Keratinocyte (primary cell): ENCODE data around the gene PDE3A. TPM values are rescaled to one million over a fixed set of nuclear protein-coding genes. Genes with fewer than 3 reads are reported as not detected.
"Not testable (repeated sequence)": the region's sequence is repeated elsewhere in the genome, so short reads cannot be mapped to it uniquely, and the experiment has no call there.

Experiments used
- DNase-seq: peaks from one replicate; pipeline ENCODE4 v3.0.0-alpha.2; 2011; ENCODE audit warnings: low read depth, missing footprints, low spot score
- FAIRE-seq: peaks from 2 replicates; lab custom pipeline; 2011; peaks lifted over from hg19 to GRCh38; lab: Jason Lieb, UNC
- H2AFZ ChIP-seq: 2 replicates; pipeline ENCODE4 v1.6.0; 2012; ENCODE audit warnings: low read length, control low read depth, inconsistent platforms; ENCODE audit not compliant: control insufficient read depth
- H3K27ac ChIP-seq: 2 replicates; pipeline ENCODE4 v1.5.1; 2011; ENCODE audit warnings: low read length; ENCODE audit not compliant: control insufficient read depth, insufficient read depth
- H3K27me3 ChIP-seq: 3 replicates; pipeline ENCODE4 v1.6.0; 2011; ENCODE audit warnings: low read length; ENCODE audit not compliant: control insufficient read depth, insufficient read depth; ENCODE audit errors: extremely low read depth
- H3K36me3 ChIP-seq, 2 experiments: 2 replicates in 1 of 2; 3 replicates in 1 of 2; pipeline ENCODE4 v1.5.1; 2011; ENCODE audit warnings: low read length in 2 of 2, mild to moderate bottlenecking in 1 of 2; ENCODE audit not compliant: control insufficient read depth in 2 of 2, insufficient read depth in 2 of 2; ENCODE audit errors: extremely low read depth in 1 of 2
- H3K4me1 ChIP-seq: 3 replicates; pipeline ENCODE4 v1.5.1; 2011; ENCODE audit warnings: low read length; ENCODE audit not compliant: control insufficient read depth, insufficient read depth; ENCODE audit errors: extremely low read depth
- H3K4me2 ChIP-seq: 3 replicates; pipeline ENCODE4 v1.6.0; 2011; ENCODE audit warnings: low read depth, low read length; ENCODE audit not compliant: control insufficient read depth, insufficient read depth; ENCODE audit errors: extremely low read depth
- H3K4me3 ChIP-seq, 3 experiments: fragments of 200-600 bp in 1 of 3; sonication (generic) in 1 of 3; 2 replicates in 2 of 3; 3 replicates in 1 of 3; pipeline ENCODE4 v1.5.1; 2011 to 2016; ENCODE audit warnings: low read length in 3 of 3, mild to moderate bottlenecking in 3 of 3, control low read depth in 2 of 3, inconsistent platforms in 1 of 3, low read depth in 1 of 3, mixed read lengths in 1 of 3, mixed run types in 1 of 3, moderate library complexity in 1 of 3; ENCODE audit not compliant: control insufficient read depth in 2 of 3, insufficient read depth in 2 of 3; ENCODE audit errors: extremely low read depth in 1 of 3
- H3K79me2 ChIP-seq: 2 replicates; pipeline ENCODE4 v1.6.0; 2012; ENCODE audit warnings: low read length; ENCODE audit not compliant: control insufficient read depth, insufficient read depth
- H3K9ac ChIP-seq: 3 replicates; pipeline ENCODE4 v1.6.0; 2011; ENCODE audit warnings: low read length; ENCODE audit not compliant: control insufficient read depth, insufficient read depth; ENCODE audit errors: extremely low read depth
- H3K9me1 ChIP-seq: 3 replicates; pipeline ENCODE4 v1.6.0; 2011; ENCODE audit warnings: low read length; ENCODE audit not compliant: control insufficient read depth, insufficient read depth; ENCODE audit errors: extremely low read depth
- H3K9me3 ChIP-seq: 2 replicates; pipeline ENCODE4 v1.5.1; 2012; ENCODE audit warnings: low read depth, low read length; ENCODE audit not compliant: control insufficient read depth
- H4K20me1 ChIP-seq: 3 replicates; pipeline ENCODE4 v1.6.0; 2011; ENCODE audit warnings: low read length; ENCODE audit not compliant: control insufficient read depth, insufficient read depth; ENCODE audit errors: extremely low read depth
- EZH2 ChIP-seq: IDR thresholded peaks from one replicate; pipeline ENCODE4 v1.6.1; 2012; ENCODE audit warnings: inconsistent platforms, mild to moderate bottlenecking, low read length, moderate library complexity
- dilution Hi-C: fragments of 300-500 bp; cut with MboI; formaldehyde crosslinking; loops from one replicate; pipeline ENCODE4 v1.7.0; 2020; ENCODE audit warnings: low sequenced_read_pairs; ENCODE audit not compliant: extremely low pct_ligation_motif_present
- polyA plus RNA-seq, 5 experiments: library from polyadenylated mRNA; depleted of rRNA in 3 of 5; stranded (reverse) in 3 of 5; stranded (forward) in 1 of 5; unstranded in 1 of 5; fragments of >200 nt; gene quantifications; 1 replicate in 1 of 5; 2 replicates in 3 of 5; 3 replicates in 1 of 5; pipeline versions ENCODE4 v1.2.1 to v1.2.3, GENCODE V29; 2011 to 2012; ENCODE audit warnings: missing spikeins in 2 of 5, low read depth in 1 of 5, low replicate concordance in 1 of 5
- TF ChIP-seq, protein P1 (sequence below), 3 experiments: IDR thresholded peaks in 1 of 3; conservative IDR thresholded peaks in 1 of 3; optimal IDR thresholded peaks in 1 of 3; 2 replicates in 2 of 3; 3 replicates in 1 of 3; pipeline versions ENCODE3 to v1.5.1; 2011; ENCODE audit warnings: low read length in 3 of 3, mild to moderate bottlenecking in 3 of 3, moderate library complexity in 2 of 3, control low read depth in 1 of 3, inconsistent platforms in 1 of 3; ENCODE audit not compliant: insufficient read depth in 2 of 3; ENCODE audit errors: extremely low read depth in 1 of 3

PDE3A gene
- polyA plus RNA-seq, 1 donor (not counting 4 experiments of a cell fraction or from before 2014, with no cell fraction given): 0.01 TPM

DNA sequence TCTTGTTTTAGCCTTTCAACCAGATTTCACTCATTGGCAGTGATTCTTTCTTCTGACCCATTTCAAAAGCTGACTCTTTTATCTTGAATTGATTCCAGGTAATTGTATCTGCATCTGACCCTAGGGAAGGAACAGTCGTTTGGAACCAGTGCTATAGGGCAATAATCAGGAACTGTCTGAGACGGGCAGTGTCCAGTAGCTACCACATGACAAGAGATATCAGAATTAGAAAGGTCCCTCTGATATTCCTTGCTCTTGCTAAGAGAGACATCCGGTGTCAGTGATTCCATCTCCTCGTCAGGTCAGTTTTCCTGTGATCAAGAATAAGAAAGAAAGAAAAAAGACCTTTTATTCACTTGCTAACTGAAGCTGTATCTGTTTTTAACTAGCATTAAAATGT lies 47.8 kb upstream of the PDE3A start:
- Histone ChIP-seq H4K20me1 (no peaks in the 10 kb centered on the region), H3K4me1 (no peaks in the 10 kb centered on the region), H3K4me3 (no peak overlapping the region), H3K9me3 (no peaks in the 10 kb centered on the region), H3K27me3 (no peaks in the 10 kb centered on the region), H3K79me2 (no peaks in the 10 kb centered on the region), H3K9ac (no peak overlapping the region), H2AFZ (no peak overlapping the region), H3K27ac (no peak overlapping the region), H3K4me2 (no peak overlapping the region), H3K9me1 (no peaks in the 10 kb centered on the region), H3K36me3 (no peaks in the 10 kb centered on the region)
- TF ChIP-seq, protein P1, sequence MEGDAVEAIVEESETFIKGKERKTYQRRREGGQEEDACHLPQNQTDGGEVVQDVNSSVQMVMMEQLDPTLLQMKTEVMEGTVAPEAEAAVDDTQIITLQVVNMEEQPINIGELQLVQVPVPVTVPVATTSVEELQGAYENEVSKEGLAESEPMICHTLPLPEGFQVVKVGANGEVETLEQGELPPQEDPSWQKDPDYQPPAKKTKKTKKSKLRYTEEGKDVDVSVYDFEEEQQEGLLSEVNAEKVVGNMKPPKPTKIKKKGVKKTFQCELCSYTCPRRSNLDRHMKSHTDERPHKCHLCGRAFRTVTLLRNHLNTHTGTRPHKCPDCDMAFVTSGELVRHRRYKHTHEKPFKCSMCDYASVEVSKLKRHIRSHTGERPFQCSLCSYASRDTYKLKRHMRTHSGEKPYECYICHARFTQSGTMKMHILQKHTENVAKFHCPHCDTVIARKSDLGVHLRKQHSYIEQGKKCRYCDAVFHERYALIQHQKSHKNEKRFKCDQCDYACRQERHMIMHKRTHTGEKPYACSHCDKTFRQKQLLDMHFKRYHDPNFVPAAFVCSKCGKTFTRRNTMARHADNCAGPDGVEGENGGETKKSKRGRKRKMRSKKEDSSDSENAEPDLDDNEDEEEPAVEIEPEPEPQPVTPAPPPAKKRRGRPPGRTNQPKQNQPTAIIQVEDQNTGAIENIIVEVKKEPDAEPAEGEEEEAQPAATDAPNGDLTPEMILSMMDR (optimal IDR thresholded peaks at IDR 0.05 in 1 of 3, IDR thresholded peaks at IDR 0.05 in 1 of 3, conservative IDR thresholded peaks at IDR 0.05 in 1 of 3; ENCODE audit: extremely low read depth in 1 of 3, insufficient read depth in 2 of 3, low read length in 3 of 3): no peak
- no peak for TF ChIP-seq EZH2
- dilution Hi-C loops: no loop called here
- DNase-seq: no peak
- FAIRE-seq: no peak

DNA sequence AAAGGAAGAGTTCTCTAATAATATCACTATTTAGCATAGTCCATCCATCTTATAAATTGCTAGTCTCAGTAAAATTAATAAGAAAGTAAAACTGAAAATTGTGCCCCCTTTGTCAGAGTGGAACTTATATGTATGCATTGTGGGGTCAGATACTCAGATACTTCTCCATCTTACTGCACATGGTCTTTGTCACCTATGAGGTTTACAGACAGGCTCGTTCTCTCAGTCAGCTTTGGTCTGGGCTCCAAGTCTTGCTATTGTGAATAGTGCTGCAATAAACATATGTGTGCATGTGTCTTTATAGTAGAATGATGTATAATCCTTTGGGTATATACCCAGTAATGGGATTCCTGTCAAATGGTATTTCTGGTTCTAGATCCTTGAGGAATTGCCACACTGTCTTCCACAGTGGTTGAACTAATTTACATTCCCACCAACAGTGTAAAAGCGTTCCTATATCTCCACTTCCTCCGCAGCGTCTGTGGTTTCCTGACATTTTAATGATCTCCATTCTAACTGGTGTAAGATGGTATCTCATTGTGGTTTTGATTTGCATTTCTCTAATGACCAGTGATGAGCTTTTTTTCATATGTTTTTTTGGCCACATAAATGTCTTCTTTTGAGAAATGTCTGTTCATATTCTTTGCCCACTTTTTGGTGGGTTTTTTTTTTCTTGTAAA lies 37.4 kb upstream of the PDE3A start:
- FAIRE-seq, H3K36me3 ChIP-seq, H3K4me3 ChIP-seq, H3K4me2 ChIP-seq, H3K4me1 ChIP-seq, H3K9ac ChIP-seq, DNase-seq, H3K27me3 ChIP-seq, H3K9me3 ChIP-seq, H3K9me1 ChIP-seq, H3K79me2 ChIP-seq, H3K27ac ChIP-seq, dilution Hi-C loops, H2AFZ ChIP-seq, H4K20me1 ChIP-seq: not testable (repeated sequence)

DNA sequence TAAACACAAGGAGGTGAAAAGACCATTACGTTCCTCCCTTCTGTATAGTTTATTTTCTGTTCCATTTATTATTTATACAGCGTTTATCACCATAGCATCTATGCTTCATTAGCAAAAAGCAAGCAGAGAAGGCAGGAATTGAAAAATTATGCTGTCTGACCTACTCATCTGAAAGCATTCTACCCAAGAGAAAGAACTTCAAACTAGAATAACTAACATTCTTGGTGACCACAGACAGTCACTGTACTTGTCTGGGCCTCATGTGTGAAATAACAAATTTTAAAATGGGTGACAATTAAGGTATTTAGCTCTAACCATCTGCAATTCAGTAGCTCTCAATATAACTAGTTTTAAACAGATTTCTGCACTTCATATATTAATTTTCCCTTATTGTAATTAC lies 29.3 kb upstream of the PDE3A start:
- Histone ChIP-seq H4K20me1 (no peaks in the 10 kb centered on the region), H3K4me1 (no peaks in the 10 kb centered on the region), H3K9me3 (peaks cover 2% of the 10 kb centered on the region), H3K9me1 (no peaks in the 10 kb centered on the region), H3K36me3 (no peaks in the 10 kb centered on the region), H3K4me3 (no peak overlapping the region), H3K79me2 (no peaks in the 10 kb centered on the region), H3K9ac (no peak overlapping the region), H3K27ac (no peak overlapping the region), H2AFZ (no peak overlapping the region), H3K27me3 (no peaks in the 10 kb centered on the region), H3K4me2 (no peak overlapping the region)
- TF ChIP-seq, protein P1 (optimal IDR thresholded peaks at IDR 0.05 in 1 of 3, IDR thresholded peaks at IDR 0.05 in 1 of 3, conservative IDR thresholded peaks at IDR 0.05 in 1 of 3; ENCODE audit: extremely low read depth in 1 of 3, insufficient read depth in 2 of 3, low read length in 3 of 3): no peak
- TF ChIP-seq EZH2: no peak
- DNase-seq: no peak
- dilution Hi-C loops: no loop called here
- FAIRE-seq: no peak
